A549 (cell line): ENCODE results near the gene PLXNB3. TPM values are rescaled to one million over a fixed set of nuclear protein-coding genes. Genes with fewer than 3 reads are reported as not detected.

Source experiments
- ATAC-seq, 2 experiments: fragments of 200-7000 bp in 1 of 2; fragments of >200 bp in 1 of 2; cut with Nextera tagmentation in 1 of 2; cut with Tn5 transposase in 1 of 2; 3 replicates each; pipeline versions ENCODE4 v1.8.0 to v1.9.1; 2018 to 2020; ENCODE audit warnings: mild to moderate bottlenecking in 1 of 2, moderate library complexity in 1 of 2
- CTCF ChIA-PET: fragments of 300-600 bp; sonication (Branson Sonifier 250); formaldehyde crosslinking; extraction: SDS; loops from one replicate; lab custom pipeline; 2021; ENCODE audit warnings: antibody characterized with exemption, inconsistent platforms; lab: Yijun Ruan, JAX
- POLR2A ChIA-PET: fragments of 350-600 bp; formaldehyde crosslinking; extraction: SDS; loops from one replicate; lab custom pipeline; 2021; ENCODE audit warnings: antibody characterized with exemption, inconsistent platforms; lab: Yijun Ruan, JAX
- DNase-seq, 2 experiments: peaks; one replicate each; pipeline versions ENCODE4 v3.0.0 to v3.0.0-alpha.2; 2011 to 2016; ENCODE audit warnings: low read depth in 1 of 2, low spot score in 1 of 2
- FAIRE-seq: peaks from 2 replicates; lab custom pipeline; 2011; peaks lifted over from hg19 to GRCh38; lab: Jason Lieb, UNC
- H3K27ac ChIP-seq, 2 experiments: fragments of >200 bp; sonication (Bioruptor Twin); formaldehyde crosslinking; 3 replicates each; pipeline ENCODE4 v1.5.1; 2016 to 2017
- H3K4me1 ChIP-seq: fragments of >200 bp; sonication (Bioruptor Twin); formaldehyde crosslinking; 3 replicates; pipeline ENCODE4 v1.6.1; 2016
- H3K4me2 ChIP-seq: fragments of >200 bp; sonication (Bioruptor Twin); formaldehyde crosslinking; 3 replicates; pipeline ENCODE4 v1.6.1; 2016
- H3K4me3 ChIP-seq: fragments of >200 bp; sonication (Bioruptor Twin); formaldehyde crosslinking; 3 replicates; pipeline ENCODE4 v1.5.1; 2016
- H3K9me3 ChIP-seq: fragments of >200 bp; sonication (Bioruptor Twin); formaldehyde crosslinking; 3 replicates; pipeline ENCODE4 v1.6.1; 2016
- ATOH8 ChIP-seq: fragments of 250-450 bp; sonication (Bioruptor Pico); IDR thresholded peaks from 2 replicates; pipeline ENCODE4 v1.5.0; 2020; ENCODE audit warnings: low read depth, mild to moderate bottlenecking, moderate library complexity
- BCL3 ChIP-seq: fragments of >200 bp; sonication (Bioruptor Twin); formaldehyde crosslinking; IDR thresholded peaks from 3 replicates; pipeline ENCODE4 v1.6.1; 2016
- CHD4 ChIP-seq: fragments of 200-600 bp; sonication (generic); IDR thresholded peaks from 2 replicates; pipeline ENCODE4 v1.6.1; 2016; ENCODE audit warnings: antibody characterized with exemption, mild to moderate bottlenecking, borderline replicate concordance
- CTCF ChIP-seq: fragments of >200 bp; sonication (Bioruptor Twin); formaldehyde crosslinking; IDR thresholded peaks from 3 replicates; pipeline ENCODE4 v1.5.1; 2016
- E2F6 ChIP-seq: IDR thresholded peaks from 2 replicates; pipeline ENCODE4 v1.6.1; 2012; ENCODE audit warnings: low read depth, borderline replicate concordance
- EP300 ChIP-seq, 2 experiments: fragments of >200 bp; sonication (Bioruptor Twin); formaldehyde crosslinking; IDR thresholded peaks; 2 replicates in 1 of 2; 3 replicates in 1 of 2; pipeline ENCODE4 v1.6.1; 2016 to 2017
- ESRRA ChIP-seq: fragments of 150-350 bp; IDR thresholded peaks from 2 replicates; pipeline ENCODE4 v1.6.1; 2014; ENCODE audit warnings: mild to moderate bottlenecking, low read length, borderline replicate concordance
- FOSB ChIP-seq: fragments of 250-450 bp; sonication (Bioruptor Pico); IDR thresholded peaks from 2 replicates; pipeline ENCODE4 v1.5.0; 2020; ENCODE audit warnings: mild to moderate bottlenecking, moderate library complexity
- GATA3 ChIP-seq: IDR thresholded peaks from 2 replicates; pipeline ENCODE4 v1.6.1; 2012; ENCODE audit warnings: borderline replicate concordance
- HES2 ChIP-seq: fragments of >200 bp; sonication (Bioruptor Twin); formaldehyde crosslinking; IDR thresholded peaks from 2 replicates; pipeline ENCODE4 v1.6.1; 2016
- HOXA7 ChIP-seq: fragments of 250-450 bp; sonication (Bioruptor Pico); IDR thresholded peaks from 2 replicates; pipeline ENCODE4 v1.5.0; 2020; ENCODE audit warnings: mild to moderate bottlenecking, moderate library complexity
- HOXB5 ChIP-seq: fragments of 250-450 bp; sonication (Bioruptor Pico); IDR thresholded peaks from 2 replicates; pipeline ENCODE4 v1.5.0; 2020; ENCODE audit warnings: mild to moderate bottlenecking, moderate library complexity
- KDM1A ChIP-seq: fragments of 200-600 bp; sonication (generic); IDR thresholded peaks from 2 replicates; pipeline ENCODE4 v1.6.1; 2016; ENCODE audit warnings: low read depth, mild to moderate bottlenecking
- KDM5A ChIP-seq: fragments of 200-600 bp; sonication (generic); IDR thresholded peaks from 2 replicates; pipeline ENCODE4 v1.6.1; 2016; ENCODE audit warnings: antibody characterized with exemption, mild to moderate bottlenecking
- MAZ ChIP-seq: fragments of 150-350 bp; IDR thresholded peaks from 2 replicates; pipeline ENCODE4 v1.6.1; 2014; ENCODE audit warnings: antibody characterized with exemption, low read depth, low read length, borderline replicate concordance
- PBX3 ChIP-seq: IDR thresholded peaks from 2 replicates; pipeline ENCODE4 v1.6.1; 2012
- PHF8 ChIP-seq: fragments of 200-600 bp; sonication (generic); IDR thresholded peaks from 2 replicates; pipeline ENCODE4 v1.6.1; 2016; ENCODE audit warnings: low read depth, mild to moderate bottlenecking, antibody characterized with exemption, moderate library complexity, borderline replicate concordance
- POLR2A ChIP-seq: IDR thresholded peaks from 2 replicates; pipeline ENCODE4 v1.6.1; 2012; ENCODE audit warnings: mild to moderate bottlenecking, low read length
- POLR2AphosphoS2 ChIP-seq: conservative IDR thresholded peaks from 2 replicates; pipeline ENCODE4 v1.6.1; 2012; ENCODE audit warnings: low read length, improper control_type of control experiment, inconsistent platforms
- RAD21 ChIP-seq, 2 experiments: fragments of >200 bp in 1 of 2; sonication (Bioruptor Twin) in 1 of 2; formaldehyde crosslinking in 1 of 2; IDR thresholded peaks in 1 of 2; conservative IDR thresholded peaks in 1 of 2; 2 replicates in 1 of 2; 3 replicates in 1 of 2; pipeline ENCODE4 v1.6.1; 2012 to 2018; ENCODE audit warnings: inconsistent platforms in 1 of 2
- RARB ChIP-seq: fragments of 250-450 bp; sonication (Bioruptor Pico); IDR thresholded peaks from 2 replicates; pipeline ENCODE4 v1.8.0; 2021; ENCODE audit warnings: mild to moderate bottlenecking, moderate library complexity
- RNF2 ChIP-seq: fragments of 200-600 bp; sonication (generic); IDR thresholded peaks from 2 replicates; pipeline ENCODE4 v1.6.1; 2016; ENCODE audit warnings: low read depth, mild to moderate bottlenecking, antibody characterized with exemption, moderate library complexity, borderline replicate concordance
- TFCP2L1 ChIP-seq: fragments of 250-450 bp; sonication (Bioruptor Pico); IDR thresholded peaks from 2 replicates; pipeline ENCODE4 v1.5.0; 2021; ENCODE audit warnings: mild to moderate bottlenecking
- ZC3H11A ChIP-seq: fragments of 450-650 bp; IDR thresholded peaks from 2 replicates; pipeline ENCODE4 v1.6.1; 2014; ENCODE audit warnings: antibody characterized with exemption, mild to moderate bottlenecking
- ZNF302 ChIP-seq: fragments of 250-450 bp; sonication (Bioruptor Pico); IDR thresholded peaks from 2 replicates; pipeline ENCODE4 v1.9.0; 2021; ENCODE audit warnings: inconsistent platforms, mild to moderate bottlenecking, moderate library complexity
- ZSCAN20 ChIP-seq: fragments of 250-450 bp; sonication (Bioruptor Pico); IDR thresholded peaks from 2 replicates; pipeline ENCODE4 v1.8.0; 2022; ENCODE audit warnings: mild to moderate bottlenecking, moderate library complexity
- WGBS: methylation state at CpG from one replicate; pipeline ENCODE4 v1.1.6; 2017; ENCODE audit errors: missing lambda C conversion rate; 5-methylcytosine and 5-hydroxymethylcytosine counted together
- polyA plus RNA-seq, 4 experiments: library from polyadenylated mRNA; depleted of rRNA in 3 of 4; stranded (reverse); fragments of >200 nt; fragmentation: RNase III in 1 of 4; extraction: RNeasy Plus Mini Kit Qiagen cat#74134 plus additional on column Dnase treatment in 1 of 4; gene quantifications; 2 replicates in 3 of 4; 3 replicates in 1 of 4; pipeline ENCODE4 v1.2.3, GENCODE V29; 2011 to 2017

PLXNB3 gene
- polyA plus RNA-seq, 2 of the 4 experiments (the other 2 are of a cell fraction): 1.1 to 2.5 TPM

GRCh38 chrX:153768311-153769157 lies 4.5 kb downstream of the PLXNB3 start:
- no peak overlapping the region for H3K4me2 ChIP-seq
- no peak overlapping the region for H3K4me3 ChIP-seq
- H3K9me3 ChIP-seq: no peaks in the 10 kb centered on the region
- no peak for TF ChIP-seq PBX3
- TF ChIP-seq FOSB: no peak
- TF ChIP-seq POLR2A: no peak
- no peak for TF ChIP-seq HOXB5
- no peak for TF ChIP-seq RAD21 (conservative IDR thresholded peaks at IDR 0.05 in 1 of 2, IDR thresholded peaks at IDR 0.05 in 1 of 2)
- no peak for TF ChIP-seq RNF2
- no peak for TF ChIP-seq PHF8
- no peak for TF ChIP-seq ZSCAN20 (CRISPR knock-in tag)
- TF ChIP-seq ESRRA: no peak
- TF ChIP-seq EP300 (IDR thresholded peaks at IDR 0.05): no peak
- DNase-seq (no peak), FAIRE-seq (no peak), ATAC-seq (no peak)
- no peak overlapping the region for H3K27ac ChIP-seq
- 82% methylated on average over 6 of the region's 22 CpGs for WGBS
- POLR2A ChIA-PET: no interaction called here
- peaks cover 16% of the 10 kb centered on the region; the same call in 2 of the 3 replicates for H3K4me1 ChIP-seq
- CTCF ChIA-PET: interaction anchor here (0.7 to 3.4 kb wide), 4 partner anchors 11 to 199 kb away, joined by 3 to 17 read pairs (median 8); no protein-coding TSS in a partner anchor

- FAIRE-seq: no peak
- Histone ChIP-seq H3K4me1 (peaks cover 14% of the 10 kb centered on the region; the same call in 2 of the 3 replicates), H3K9me3 (no peaks in the 10 kb centered on the region), H3K4me2 (no peak overlapping the region), H3K27ac (no peak overlapping the region), H3K4me3 (no peak overlapping the region)
- no peak for ATAC-seq
- DNase-seq: no peak
- POLR2A ChIA-PET: no interaction called here
- CTCF ChIA-PET: interaction anchor here (2.2 to 2.3 kb wide), 2 partner anchors 10 to 154 kb away, joined by 7 to 8 read pairs; no protein-coding TSS in a partner anchor
- WGBS: 85% methylated on average over 11 of the region's 23 CpGs
- no peak for TF ChIP-seq PBX3
- TF ChIP-seq HOXA7 (CRISPR knock-in tag): no peak
- TF ChIP-seq ZC3H11A: no peak
- TF ChIP-seq BCL3: no peak
- no peak for TF ChIP-seq PHF8
- no peak for TF ChIP-seq POLR2AphosphoS2
- no peak for TF ChIP-seq KDM5A
- TF ChIP-seq MAZ: no peak
- TF ChIP-seq TFCP2L1: no peak
- no peak for TF ChIP-seq E2F6
- no peak for TF ChIP-seq ZNF302 (CRISPR knock-in tag)
- no peak for TF ChIP-seq HES2
- TF ChIP-seq CTCF: no peak
- no peak for TF ChIP-seq ATOH8 (CRISPR knock-in tag)
- no peak for TF ChIP-seq GATA3
- no peak for TF ChIP-seq CHD4
- no peak for TF ChIP-seq KDM1A
- TF ChIP-seq RARB: no peak
Observed at GRCh38 chrX:153769158-153769864, 5.3 kb downstream of the PLXNB3 start.
